Endothelial cell of umbilical vein (primary cell): Measurements from ENCODE around the gene OLFM1.

Source experiments
- EZH2 ChIP-seq: IDR thresholded peaks from 2 replicates; pipeline ENCODE4 v1.6.1; 2012; ENCODE audit warnings: borderline replicate concordance, low read depth, mild to moderate bottlenecking, moderate library complexity, low read length, inconsistent platforms; ENCODE audit not compliant: severe bottlenecking
- FOS ChIP-seq: IDR thresholded peaks from 2 replicates; pipeline ENCODE4 v1.6.1; 2011; ENCODE audit warnings: mild to moderate bottlenecking, low read length, moderate library complexity, borderline replicate concordance; ENCODE audit not compliant: insufficient read depth
- GATA2 ChIP-seq: IDR thresholded peaks from 2 replicates; pipeline ENCODE4 v1.7.0; 2011; ENCODE audit warnings: low read depth, mild to moderate bottlenecking, moderate library complexity, mixed read lengths, low read length; ENCODE audit not compliant: insufficient read length, insufficient read depth
- JUN ChIP-seq: IDR thresholded peaks from 2 replicates; pipeline ENCODE4 v1.6.1; 2011; ENCODE audit warnings: borderline replicate concordance, low read depth; ENCODE audit not compliant: insufficient read length, insufficient read depth
- MYC ChIP-seq: IDR thresholded peaks from one replicate; pipeline ENCODE4 v1.6.1; 2011; ENCODE audit warnings: mild to moderate bottlenecking, low read depth, low read length
- POLR2A ChIP-seq: IDR thresholded peaks from 2 replicates; pipeline ENCODE4 v1.6.1; 2012; ENCODE audit warnings: low read depth, mild to moderate bottlenecking, control low read depth, low read length
- POLR2AphosphoS5 ChIP-seq: IDR thresholded peaks from 2 replicates; pipeline ENCODE4 v1.6.1; 2012; ENCODE audit warnings: low read depth, mild to moderate bottlenecking, control low read depth, low read length, moderate library complexity; ENCODE audit not compliant: insufficient read depth
- TF ChIP-seq, protein P1 (sequence below), 2 donors: IDR thresholded peaks; 1 replicate in 1 of 2; 2 replicates in 1 of 2; pipeline ENCODE4 v1.5.1; 2011; ENCODE audit warnings: low read length in 2 of 2, mild to moderate bottlenecking in 2 of 2, moderate library complexity in 2 of 2, control low read depth in 1 of 2, inconsistent platforms in 1 of 2, low read depth in 1 of 2; ENCODE audit not compliant: insufficient read depth in 1 of 2; ENCODE audit errors: extremely low read depth in 1 of 2
- TF ChIP-seq, protein P2 (sequence below): IDR thresholded peaks from 2 replicates; pipeline ENCODE4 v1.6.1; 2011; ENCODE audit not compliant: insufficient read depth, insufficient read length

DNA sequence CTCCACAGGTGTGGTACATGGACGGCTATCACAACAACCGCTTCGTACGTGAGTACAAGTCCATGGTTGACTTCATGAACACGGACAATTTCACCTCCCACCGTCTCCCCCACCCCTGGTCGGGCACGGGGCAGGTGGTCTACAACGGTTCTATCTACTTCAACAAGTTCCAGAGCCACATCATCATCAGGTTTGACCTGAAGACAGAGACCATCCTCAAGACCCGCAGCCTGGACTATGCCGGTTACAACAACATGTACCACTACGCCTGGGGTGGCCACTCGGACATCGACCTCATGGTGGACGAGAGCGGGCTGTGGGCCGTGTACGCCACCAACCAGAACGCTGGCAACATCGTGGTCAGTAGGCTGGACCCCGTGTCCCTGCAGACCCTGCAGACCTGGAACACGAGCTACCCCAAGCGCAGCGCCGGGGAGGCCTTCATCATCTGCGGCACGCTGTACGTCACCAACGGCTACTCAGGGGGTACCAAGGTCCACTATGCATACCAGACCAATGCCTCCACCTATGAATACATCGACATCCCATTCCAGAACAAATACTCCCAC lies 32.1 kb downstream of the OLFM1 start:
- TF ChIP-seq POLR2AphosphoS5 (no peak), POLR2A (no peak), EZH2 (no peak), FOS (no peak), MYC (no peak), JUN (no peak), GATA2 (no peak)
- TF ChIP-seq, protein P1, sequence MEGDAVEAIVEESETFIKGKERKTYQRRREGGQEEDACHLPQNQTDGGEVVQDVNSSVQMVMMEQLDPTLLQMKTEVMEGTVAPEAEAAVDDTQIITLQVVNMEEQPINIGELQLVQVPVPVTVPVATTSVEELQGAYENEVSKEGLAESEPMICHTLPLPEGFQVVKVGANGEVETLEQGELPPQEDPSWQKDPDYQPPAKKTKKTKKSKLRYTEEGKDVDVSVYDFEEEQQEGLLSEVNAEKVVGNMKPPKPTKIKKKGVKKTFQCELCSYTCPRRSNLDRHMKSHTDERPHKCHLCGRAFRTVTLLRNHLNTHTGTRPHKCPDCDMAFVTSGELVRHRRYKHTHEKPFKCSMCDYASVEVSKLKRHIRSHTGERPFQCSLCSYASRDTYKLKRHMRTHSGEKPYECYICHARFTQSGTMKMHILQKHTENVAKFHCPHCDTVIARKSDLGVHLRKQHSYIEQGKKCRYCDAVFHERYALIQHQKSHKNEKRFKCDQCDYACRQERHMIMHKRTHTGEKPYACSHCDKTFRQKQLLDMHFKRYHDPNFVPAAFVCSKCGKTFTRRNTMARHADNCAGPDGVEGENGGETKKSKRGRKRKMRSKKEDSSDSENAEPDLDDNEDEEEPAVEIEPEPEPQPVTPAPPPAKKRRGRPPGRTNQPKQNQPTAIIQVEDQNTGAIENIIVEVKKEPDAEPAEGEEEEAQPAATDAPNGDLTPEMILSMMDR (IDR thresholded peaks at IDR 0.05; ENCODE audit: extremely low read depth in 1 of 2, insufficient read depth in 1 of 2, low read depth in 1 of 2, low read length in 2 of 2), result no peak
- TF ChIP-seq, protein P2, sequence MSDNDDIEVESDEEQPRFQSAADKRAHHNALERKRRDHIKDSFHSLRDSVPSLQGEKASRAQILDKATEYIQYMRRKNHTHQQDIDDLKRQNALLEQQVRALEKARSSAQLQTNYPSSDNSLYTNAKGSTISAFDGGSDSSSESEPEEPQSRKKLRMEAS, result no peak
